ENCODE data around the gene CNMD. TPM values are rescaled to one million over a fixed set of nuclear protein-coding genes. Genes with fewer than 3 reads are reported as not detected.

Gene CNMD
- polyA plus RNA-seq, 1 experiment: not detected

DNA sequence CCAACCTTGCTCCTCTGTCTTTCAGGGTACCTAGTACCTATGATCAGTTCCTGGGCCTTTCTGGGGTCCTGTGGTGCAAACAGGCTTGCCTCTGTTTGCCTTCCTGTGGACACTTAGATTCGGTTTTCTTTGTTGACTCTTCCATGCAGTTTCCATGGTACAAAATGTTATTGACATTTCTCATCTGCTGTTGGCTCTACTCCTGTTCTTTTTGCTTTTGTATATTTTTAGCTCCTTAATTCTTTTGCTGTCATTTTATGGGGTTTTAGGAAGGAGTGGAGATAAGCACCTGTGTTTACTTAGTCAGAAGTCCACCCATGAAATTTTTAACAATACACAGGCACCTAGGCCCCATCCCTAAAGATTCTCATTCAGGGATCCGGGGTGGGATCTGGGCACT lies 20.5 kb upstream of the CNMD start:
- H3K36me3 ChIP-seq (ENCODE audit: control insufficient read depth, insufficient read depth, low read length): no peaks in the 10 kb centered on the region
- ChIA-PET CTCF (no interaction called here), POLR2A (no interaction called here)
- H3K27me3 ChIP-seq (ENCODE audit: control insufficient read depth, insufficient read depth, low read length): no peaks in the 10 kb centered on the region
- no peak for DNase-seq (ENCODE audit: low read depth)
- TF ChIP-seq, protein P1, sequence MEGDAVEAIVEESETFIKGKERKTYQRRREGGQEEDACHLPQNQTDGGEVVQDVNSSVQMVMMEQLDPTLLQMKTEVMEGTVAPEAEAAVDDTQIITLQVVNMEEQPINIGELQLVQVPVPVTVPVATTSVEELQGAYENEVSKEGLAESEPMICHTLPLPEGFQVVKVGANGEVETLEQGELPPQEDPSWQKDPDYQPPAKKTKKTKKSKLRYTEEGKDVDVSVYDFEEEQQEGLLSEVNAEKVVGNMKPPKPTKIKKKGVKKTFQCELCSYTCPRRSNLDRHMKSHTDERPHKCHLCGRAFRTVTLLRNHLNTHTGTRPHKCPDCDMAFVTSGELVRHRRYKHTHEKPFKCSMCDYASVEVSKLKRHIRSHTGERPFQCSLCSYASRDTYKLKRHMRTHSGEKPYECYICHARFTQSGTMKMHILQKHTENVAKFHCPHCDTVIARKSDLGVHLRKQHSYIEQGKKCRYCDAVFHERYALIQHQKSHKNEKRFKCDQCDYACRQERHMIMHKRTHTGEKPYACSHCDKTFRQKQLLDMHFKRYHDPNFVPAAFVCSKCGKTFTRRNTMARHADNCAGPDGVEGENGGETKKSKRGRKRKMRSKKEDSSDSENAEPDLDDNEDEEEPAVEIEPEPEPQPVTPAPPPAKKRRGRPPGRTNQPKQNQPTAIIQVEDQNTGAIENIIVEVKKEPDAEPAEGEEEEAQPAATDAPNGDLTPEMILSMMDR (IDR thresholded peaks at IDR 0.05; ENCODE audit: insufficient read depth, low read depth, low read length): no peak
- H3K4me3 ChIP-seq (ENCODE audit: low read depth, low read length): no peak overlapping the region

GRCh38 chr13:52758114-52758513 lies 18.5 kb upstream of the CNMD start:
- ChIA-PET CTCF (no interaction called here), POLR2A (no interaction called here)
- DNase-seq (ENCODE audit: low read depth): no peak
- H3K4me3 ChIP-seq (ENCODE audit: low read depth, low read length): no peak overlapping the region
- TF ChIP-seq, protein P1 (IDR thresholded peaks at IDR 0.05; ENCODE audit: insufficient read depth, low read depth, low read length): no peak
- H3K27me3 ChIP-seq (ENCODE audit: control insufficient read depth, insufficient read depth, low read length): no peaks in the 10 kb centered on the region
- H3K36me3 ChIP-seq (ENCODE audit: control insufficient read depth, insufficient read depth, low read length): no peaks in the 10 kb centered on the region

- DNase-seq (ENCODE audit: low read depth): no peak
- ChIA-PET CTCF (no interaction called here), POLR2A (no interaction called here)
- Histone ChIP-seq H3K4me3 (ENCODE audit: low read depth, low read length) (no peak overlapping the region), H3K36me3 (ENCODE audit: control insufficient read depth, insufficient read depth, low read length) (no peaks in the 10 kb centered on the region), H3K27me3 (ENCODE audit: control insufficient read depth, insufficient read depth, low read length) (no peaks in the 10 kb centered on the region)
- TF ChIP-seq, protein P1 (IDR thresholded peaks at IDR 0.05; ENCODE audit: insufficient read depth, low read depth, low read length): no peak
These were observed 11.6 kb upstream of the CNMD start for GRCh38 chr13:52751196-52751595.

DNA sequence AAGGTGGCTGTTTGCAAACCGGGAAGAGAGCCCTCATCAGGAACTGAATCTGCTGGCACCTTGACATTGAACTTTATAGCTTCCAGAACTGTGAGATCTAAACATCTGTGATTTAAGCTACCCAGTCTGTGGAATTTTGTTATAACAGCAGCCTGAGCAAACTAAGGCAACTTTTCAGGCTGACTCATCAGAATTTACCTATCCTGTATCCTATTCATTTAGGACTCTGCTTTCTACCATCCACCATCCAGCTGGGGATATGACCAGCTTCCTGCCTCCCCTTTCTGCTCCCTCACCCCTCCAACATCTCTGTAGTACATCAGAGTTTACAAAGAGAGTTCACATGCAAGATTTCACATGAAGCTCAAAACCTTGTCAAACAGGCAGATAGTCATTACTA lies 11.1 kb upstream of the CNMD start:
- CTCF ChIA-PET: no interaction called here
- no peaks in the 10 kb centered on the region for H3K27me3 ChIP-seq (ENCODE audit: control insufficient read depth, insufficient read depth, low read length)
- DNase-seq (ENCODE audit: low read depth): no peak
- POLR2A ChIA-PET: no interaction called here
- H3K4me3 ChIP-seq (ENCODE audit: low read depth, low read length): no peak overlapping the region
- H3K36me3 ChIP-seq (ENCODE audit: control insufficient read depth, insufficient read depth, low read length): no peaks in the 10 kb centered on the region
- TF ChIP-seq, protein P1 (IDR thresholded peaks at IDR 0.05; ENCODE audit: insufficient read depth, low read depth, low read length): no peak

DNA sequence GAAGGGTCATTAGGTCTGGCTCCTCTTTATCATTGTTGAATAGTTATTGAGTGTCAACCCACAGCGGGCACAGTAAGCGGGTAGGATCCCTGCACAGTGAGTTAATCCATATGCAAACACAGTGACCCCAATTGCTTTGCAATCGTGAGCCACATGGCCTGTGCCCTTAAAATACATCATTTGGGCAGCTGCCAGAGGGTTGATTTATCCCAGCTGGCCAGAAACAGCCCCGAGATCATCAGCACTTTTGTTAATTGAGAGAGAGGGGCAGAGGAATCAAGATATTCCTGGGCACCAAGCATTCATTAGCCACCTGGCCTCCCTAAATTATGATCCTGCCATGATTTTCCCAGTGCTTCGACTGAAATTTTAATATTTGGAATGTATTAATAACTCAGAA lies 9.8 kb upstream of the CNMD start:
- DNase-seq (ENCODE audit: low read depth): no peak
- Histone ChIP-seq H3K4me3 (ENCODE audit: low read depth, low read length) (no peak overlapping the region), H3K27me3 (ENCODE audit: control insufficient read depth, insufficient read depth, low read length) (no peaks in the 10 kb centered on the region), H3K36me3 (ENCODE audit: control insufficient read depth, insufficient read depth, low read length) (no peaks in the 10 kb centered on the region)
- ChIA-PET POLR2A (no interaction called here), CTCF (no interaction called here)
- TF ChIP-seq, protein P1 (IDR thresholded peaks at IDR 0.05; ENCODE audit: insufficient read depth, low read depth, low read length): no peak

Data from BJ (cell line).